HEK293T (cell line): ENCODE results near the gene CPD.

ENCODE experiments used
- BHLHE40 ChIP-seq: fragments of 450-650 bp; IDR thresholded peaks from 2 replicates; pipeline ENCODE4 v1.6.1; 2016; ENCODE audit warnings: mild to moderate bottlenecking, moderate library complexity, borderline replicate concordance
- ELF4 ChIP-seq: fragments of 450-650 bp; IDR thresholded peaks from 2 replicates; pipeline ENCODE4 v1.6.1; 2017; ENCODE audit warnings: antibody characterized with exemption
- FOXA1 ChIP-seq: fragments of 450-650 bp; IDR thresholded peaks from 2 replicates; pipeline ENCODE4 v1.6.1; 2016; ENCODE audit warnings: mild to moderate bottlenecking
- FOXK2 ChIP-seq: fragments of 450-650 bp; IDR thresholded peaks from 2 replicates; pipeline ENCODE4 v1.6.1; 2016; ENCODE audit warnings: mild to moderate bottlenecking
- NFRKB ChIP-seq: fragments of 450-650 bp; IDR thresholded peaks from 2 replicates; pipeline ENCODE4 v1.6.1; 2016; ENCODE audit warnings: mild to moderate bottlenecking, moderate library complexity
- SUZ12 ChIP-seq: fragments of 450-650 bp; IDR thresholded peaks from 2 replicates; pipeline ENCODE4 v1.6.1; 2016; ENCODE audit warnings: mild to moderate bottlenecking

GRCh38 chr17:30357476-30357875 lies 21.3 kb upstream of the CPD start:
- TF ChIP-seq NFRKB = no peak
- TF ChIP-seq FOXA1 = no peak
- TF ChIP-seq SUZ12 = no peak
- TF ChIP-seq FOXK2 = no peak
- no peak for TF ChIP-seq ELF4
- TF ChIP-seq BHLHE40 = no peak
